GM12878 (cell line): Measurements from ENCODE around the gene MTRF1L. TPM values are rescaled to one million over a fixed set of nuclear protein-coding genes. Genes with fewer than 3 reads are reported as not detected.

ENCODE experiments used
- BHLHE40 ChIP-seq, 2 experiments: fragments of 450-650 bp in 1 of 2; IDR thresholded peaks; 2 replicates each; pipeline ENCODE4 v1.6.1; 2011 to 2017; ENCODE audit warnings: low read depth in 2 of 2, borderline replicate concordance in 1 of 2, improper control_type of control experiment in 1 of 2, low read length in 1 of 2, mild to moderate bottlenecking in 1 of 2
- CBX3 ChIP-seq: fragments of 200-600 bp; sonication (generic); IDR thresholded peaks from 2 replicates; pipeline ENCODE4 v1.6.1; 2016; ENCODE audit warnings: low read depth, borderline replicate concordance
- CBX5 ChIP-seq: sonication (generic); IDR thresholded peaks from 2 replicates; pipeline ENCODE4 v1.6.1; 2016; ENCODE audit warnings: low read depth, moderate library complexity, mild to moderate bottlenecking, inconsistent platforms
- CHD1 ChIP-seq: IDR thresholded peaks from 2 replicates; pipeline ENCODE4 v1.6.1; 2012; ENCODE audit warnings: low read depth, low read length, improper control_type of control experiment
- ETV6 ChIP-seq, 2 experiments: fragments of 450-650 bp in 1 of 2; IDR thresholded peaks in 1 of 2; conservative IDR thresholded peaks in 1 of 2; 2 replicates each; pipeline ENCODE4 v1.6.1; 2014; ENCODE audit warnings: antibody characterized with exemption in 1 of 2, borderline replicate concordance in 1 of 2, low read depth in 1 of 2, mild to moderate bottlenecking in 1 of 2, moderate library complexity in 1 of 2
- FOS ChIP-seq: IDR thresholded peaks from 3 replicates; pipeline ENCODE4 v1.6.1; 2011; ENCODE audit warnings: borderline replicate concordance; ENCODE audit not compliant: insufficient read length; ENCODE audit errors: extremely low read depth
- FOXM1 ChIP-seq: IDR thresholded peaks from 2 replicates; pipeline ENCODE4 v1.6.1; 2012; ENCODE audit warnings: low read depth, mild to moderate bottlenecking, inconsistent platforms, low read length, moderate library complexity
- HCFC1 ChIP-seq: fragments of 150-350 bp; IDR thresholded peaks from 2 replicates; pipeline ENCODE4 v1.6.1; 2014; ENCODE audit warnings: low read length
- MEF2A ChIP-seq: IDR thresholded peaks from 2 replicates; pipeline ENCODE4 v1.6.1; 2011; ENCODE audit warnings: low read depth, mild to moderate bottlenecking, low read length, moderate library complexity; ENCODE audit not compliant: insufficient read depth
- MXI1 ChIP-seq: fragments of 150-350 bp; IDR thresholded peaks from 2 replicates; pipeline ENCODE4 v1.6.1; 2011; ENCODE audit warnings: low read depth, mild to moderate bottlenecking, inconsistent platforms, low read length, improper control_type of control experiment
- MYC ChIP-seq: IDR thresholded peaks from 2 replicates; pipeline ENCODE4 v1.6.1; 2011; ENCODE audit warnings: mild to moderate bottlenecking, low read length, moderate library complexity, inconsistent platforms; ENCODE audit not compliant: insufficient read depth, insufficient replicate concordance, insufficient read length, severe bottlenecking
- NBN ChIP-seq: fragments of 450-650 bp; IDR thresholded peaks from 2 replicates; pipeline ENCODE4 v1.6.1; 2016
- SRF ChIP-seq, 2 experiments: IDR thresholded peaks; 2 replicates each; pipeline ENCODE4 v1.6.1; 2011; ENCODE audit warnings: low read depth in 2 of 2, low read length in 2 of 2, mild to moderate bottlenecking in 1 of 2, moderate library complexity in 1 of 2
- STAT1 ChIP-seq: fragments of 450-650 bp; conservative IDR thresholded peaks from 2 replicates; pipeline ENCODE4 v1.6.1; 2014; ENCODE audit warnings: antibody characterized with exemption, mild to moderate bottlenecking
- SUZ12 ChIP-seq: fragments of 200-600 bp; sonication (generic); IDR thresholded peaks from one replicate; pipeline ENCODE4 v1.6.1; 2018; ENCODE audit warnings: antibody characterized with exemption, mild to moderate bottlenecking; ENCODE audit not compliant: unreplicated experiment
- TCF12 ChIP-seq: IDR thresholded peaks from 2 replicates; pipeline ENCODE4 v1.6.1; 2011; ENCODE audit warnings: low read depth, mild to moderate bottlenecking, low read length
- TCF7 ChIP-seq: IDR thresholded peaks from 2 replicates; pipeline ENCODE4 v1.6.1; 2014; ENCODE audit warnings: antibody characterized with exemption, borderline replicate concordance
- ZNF384 ChIP-seq: IDR thresholded peaks from 2 replicates; pipeline ENCODE4 v1.6.1; 2012; ENCODE audit warnings: low read depth, mild to moderate bottlenecking, low read length, improper control_type of control experiment, borderline replicate concordance
- ZSCAN29 ChIP-seq: fragments of 450-650 bp; IDR thresholded peaks from 2 replicates; pipeline ENCODE4 v1.6.1; 2017; ENCODE audit warnings: mild to moderate bottlenecking, moderate library complexity
- polyA plus RNA-seq, 11 experiments: library from polyadenylated mRNA; depleted of rRNA in 4 of 11; unstranded in 6 of 11; stranded (reverse) in 5 of 11; fragments of >200 nt; fragmentation: Nextera tagmentation in 4 of 11; fragmentation: Illumina TruSeq in 1 of 11; extraction: Ambion mirVana in 4 of 11; extraction: Trizol in 1 of 11; gene quantifications; 1 replicate in 1 of 11; 2 replicates in 10 of 11; pipeline versions ENCODE4 v1.2.1 to v1.2.3, GENCODE V29; 2011 to 2016; ENCODE audit warnings: inconsistent platforms in 2 of 11, missing spikeins in 2 of 11, low read depth in 1 of 11
- total RNA-seq, 4 experiments: library from RNA; depleted of rRNA in 3 of 4; stranded (reverse); fragments of >200 nt in 3 of 4; fragmentation: Illumina TruSeq in 1 of 4; extraction: Trizol in 1 of 4; gene quantifications; 2 replicates each; pipeline versions ENCODE4 v1.2.1 to v1.2.3, GENCODE V29; 2013 to 2021
- TF ChIP-seq, protein P1 (sequence below): fragments of 450-650 bp; IDR thresholded peaks from 2 replicates; pipeline ENCODE4 v1.6.1; 2017; ENCODE audit warnings: borderline replicate concordance
- TF ChIP-seq, protein P2 (sequence below): IDR thresholded peaks from 2 replicates; pipeline ENCODE4 v1.6.1; 2012; ENCODE audit warnings: low read depth, low read length, improper control_type of control experiment
- TF ChIP-seq, protein P3 (sequence below): fragments of 450-650 bp; conservative IDR thresholded peaks from 2 replicates; pipeline ENCODE4 v1.6.1; 2017; ENCODE audit warnings: mild to moderate bottlenecking, moderate library complexity
- TF ChIP-seq, protein P4 (sequence below): IDR thresholded peaks from 2 replicates; pipeline ENCODE4 v1.6.1; 2012; ENCODE audit warnings: low read depth, low read length, improper control_type of control experiment
- TF ChIP-seq, protein P5 (sequence below): fragments of 450-650 bp; IDR thresholded peaks from 2 replicates; pipeline ENCODE4 v1.6.1; 2014; ENCODE audit warnings: mild to moderate bottlenecking

Gene MTRF1L
- total and polyA plus RNA-seq, 10 of the 15 experiments (the other 5 are each of a cell fraction or from before 2014, with no cell fraction given): 5.1 to 21.6 (median 16.1) TPM

DNA sequence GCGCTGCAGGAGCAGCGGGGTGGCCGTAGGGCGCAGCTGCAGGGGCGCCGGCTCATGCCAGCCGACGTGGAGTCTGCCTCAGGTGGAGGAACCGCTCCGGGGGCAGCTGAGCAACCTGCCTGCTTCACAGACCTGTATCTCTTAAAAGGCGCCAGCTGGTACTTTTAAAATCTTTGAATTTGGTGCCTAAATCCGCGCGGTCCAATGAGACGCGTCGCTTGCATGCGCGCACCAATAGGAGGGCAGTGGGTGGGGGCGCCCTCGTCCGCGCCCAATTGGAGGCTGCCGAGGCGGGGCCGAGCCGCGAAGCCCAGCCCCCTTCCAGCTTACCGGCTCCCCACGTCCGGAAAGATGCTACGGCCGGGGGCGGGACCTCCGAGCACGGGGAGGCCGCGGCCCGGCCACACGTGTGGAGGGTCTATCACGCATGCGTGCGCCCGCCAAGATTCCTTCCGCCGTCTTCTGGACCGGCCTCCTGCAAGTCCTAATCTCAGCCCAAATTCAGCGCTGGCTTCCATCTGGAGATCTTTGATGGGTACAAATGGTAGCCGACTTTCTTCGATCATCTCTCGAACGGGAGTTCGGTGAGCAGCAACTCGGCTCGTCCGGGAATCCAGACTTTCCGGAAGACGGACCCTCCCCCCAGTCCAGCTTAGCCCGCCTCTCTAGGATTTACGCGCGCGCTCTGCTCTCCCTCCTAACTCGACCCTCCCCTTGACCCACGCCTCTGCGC lies 19.4 kb downstream of the MTRF1L start, which contains the start of gene FBXO5 (continued):
- TF ChIP-seq, protein P1, sequence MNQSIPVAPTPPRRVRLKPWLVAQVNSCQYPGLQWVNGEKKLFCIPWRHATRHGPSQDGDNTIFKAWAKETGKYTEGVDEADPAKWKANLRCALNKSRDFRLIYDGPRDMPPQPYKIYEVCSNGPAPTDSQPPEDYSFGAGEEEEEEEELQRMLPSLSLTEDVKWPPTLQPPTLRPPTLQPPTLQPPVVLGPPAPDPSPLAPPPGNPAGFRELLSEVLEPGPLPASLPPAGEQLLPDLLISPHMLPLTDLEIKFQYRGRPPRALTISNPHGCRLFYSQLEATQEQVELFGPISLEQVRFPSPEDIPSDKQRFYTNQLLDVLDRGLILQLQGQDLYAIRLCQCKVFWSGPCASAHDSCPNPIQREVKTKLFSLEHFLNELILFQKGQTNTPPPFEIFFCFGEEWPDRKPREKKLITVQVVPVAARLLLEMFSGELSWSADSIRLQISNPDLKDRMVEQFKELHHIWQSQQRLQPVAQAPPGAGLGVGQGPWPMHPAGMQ: no peak
- TF ChIP-seq SUZ12 (no peak), ETV6 (conservative IDR thresholded peaks at IDR 0.05 in 1 of 2, IDR thresholded peaks at IDR 0.05 in 1 of 2; ENCODE audit: borderline replicate concordance in 1 of 2, low read depth in 1 of 2) (no peak), HCFC1 (0 out of 2 replicates have a peak, but pooled peaks have one; percentile 8), MYC (peak; percentile 66), CBX3 (no peak), NBN (peak; percentile 46; the same call in 1 of the 2 replicates), MEF2A (no peak), ZNF384 (no peak), SRF (IDR thresholded peaks at IDR 0.05; ENCODE audit: low read depth in 2 of 2, low read length in 2 of 2) (no peak), FOXM1 (peak; percentile 88; the same call in 1 of the 2 replicates), FOS (peak; percentile 93), TCF12 (peak; percentile 65; the same call in 1 of the 2 replicates), CBX5 (peak; percentile 21; the same call in 1 of the 2 replicates), TCF7 (no peak), CHD1 (no peak), BHLHE40 (IDR thresholded peaks at IDR 0.05; ENCODE audit: borderline replicate concordance in 1 of 2, low read depth in 2 of 2, low read length in 1 of 2) (peak; percentile 74 to 93; a peak in 3 of 4 replicates), ZSCAN29 (no peak), MXI1 (peak; percentile 87), STAT1 (peak; percentile 34; the same call in 1 of the 2 replicates)
- TF ChIP-seq, protein P2, sequence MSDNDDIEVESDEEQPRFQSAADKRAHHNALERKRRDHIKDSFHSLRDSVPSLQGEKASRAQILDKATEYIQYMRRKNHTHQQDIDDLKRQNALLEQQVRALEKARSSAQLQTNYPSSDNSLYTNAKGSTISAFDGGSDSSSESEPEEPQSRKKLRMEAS: peak; percentile 15
- TF ChIP-seq, protein P3, sequence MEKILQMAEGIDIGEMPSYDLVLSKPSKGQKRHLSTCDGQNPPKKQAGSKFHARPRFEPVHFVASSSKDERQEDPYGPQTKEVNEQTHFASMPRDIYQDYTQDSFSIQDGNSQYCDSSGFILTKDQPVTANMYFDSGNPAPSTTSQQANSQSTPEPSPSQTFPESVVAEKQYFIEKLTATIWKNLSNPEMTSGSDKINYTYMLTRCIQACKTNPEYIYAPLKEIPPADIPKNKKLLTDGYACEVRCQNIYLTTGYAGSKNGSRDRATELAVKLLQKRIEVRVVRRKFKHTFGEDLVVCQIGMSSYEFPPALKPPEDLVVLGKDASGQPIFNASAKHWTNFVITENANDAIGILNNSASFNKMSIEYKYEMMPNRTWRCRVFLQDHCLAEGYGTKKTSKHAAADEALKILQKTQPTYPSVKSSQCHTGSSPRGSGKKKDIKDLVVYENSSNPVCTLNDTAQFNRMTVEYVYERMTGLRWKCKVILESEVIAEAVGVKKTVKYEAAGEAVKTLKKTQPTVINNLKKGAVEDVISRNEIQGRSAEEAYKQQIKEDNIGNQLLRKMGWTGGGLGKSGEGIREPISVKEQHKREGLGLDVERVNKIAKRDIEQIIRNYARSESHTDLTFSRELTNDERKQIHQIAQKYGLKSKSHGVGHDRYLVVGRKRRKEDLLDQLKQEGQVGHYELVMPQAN: peak; percentile 100
- TF ChIP-seq, protein P4, sequence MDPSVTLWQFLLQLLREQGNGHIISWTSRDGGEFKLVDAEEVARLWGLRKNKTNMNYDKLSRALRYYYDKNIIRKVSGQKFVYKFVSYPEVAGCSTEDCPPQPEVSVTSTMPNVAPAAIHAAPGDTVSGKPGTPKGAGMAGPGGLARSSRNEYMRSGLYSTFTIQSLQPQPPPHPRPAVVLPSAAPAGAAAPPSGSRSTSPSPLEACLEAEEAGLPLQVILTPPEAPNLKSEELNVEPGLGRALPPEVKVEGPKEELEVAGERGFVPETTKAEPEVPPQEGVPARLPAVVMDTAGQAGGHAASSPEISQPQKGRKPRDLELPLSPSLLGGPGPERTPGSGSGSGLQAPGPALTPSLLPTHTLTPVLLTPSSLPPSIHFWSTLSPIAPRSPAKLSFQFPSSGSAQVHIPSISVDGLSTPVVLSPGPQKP: 0 out of 2 replicates have a peak, but pooled peaks have one; percentile 17
- TF ChIP-seq, protein P5, sequence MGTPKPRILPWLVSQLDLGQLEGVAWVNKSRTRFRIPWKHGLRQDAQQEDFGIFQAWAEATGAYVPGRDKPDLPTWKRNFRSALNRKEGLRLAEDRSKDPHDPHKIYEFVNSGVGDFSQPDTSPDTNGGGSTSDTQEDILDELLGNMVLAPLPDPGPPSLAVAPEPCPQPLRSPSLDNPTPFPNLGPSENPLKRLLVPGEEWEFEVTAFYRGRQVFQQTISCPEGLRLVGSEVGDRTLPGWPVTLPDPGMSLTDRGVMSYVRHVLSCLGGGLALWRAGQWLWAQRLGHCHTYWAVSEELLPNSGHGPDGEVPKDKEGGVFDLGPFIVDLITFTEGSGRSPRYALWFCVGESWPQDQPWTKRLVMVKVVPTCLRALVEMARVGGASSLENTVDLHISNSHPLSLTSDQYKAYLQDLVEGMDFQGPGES: peak; percentile 92
